Omental fat pad (tissue), 4 donors: ENCODE data around the gene PDLIM1. TPM values are rescaled to one million over a fixed set of nuclear protein-coding genes. Genes with fewer than 3 reads are reported as not detected.
"Not testable (repeated sequence)": the region's sequence is repeated elsewhere in the genome, so short reads cannot be mapped to it uniquely, and the experiment has no call there.

ENCODE experiments used
- ATAC-seq: fragments of 150-250 bp; one replicate; pipeline ENCODE4 v1.9.1; 2016; ENCODE audit warnings: mild to moderate bottlenecking, moderate library complexity; ENCODE audit not compliant: low FRiP score
- DNase-seq: peaks from one replicate; pipeline ENCODE4 v3.0.0-alpha.2; 2019; ENCODE audit warnings: low spot score
- CTCF ChIP-seq, 3 donors: fragments of 450-650 bp; IDR thresholded peaks; one replicate each; pipeline ENCODE4 v1.5.1; 2016 to 2017; ENCODE audit warnings: antibody characterized with exemption in 3 of 3, mild to moderate bottlenecking in 3 of 3, moderate library complexity in 2 of 3
- total RNA-seq, 4 donors: library from RNA; depleted of rRNA; stranded (reverse); fragments of >200 nt; gene quantifications; one replicate each; pipeline ENCODE4 v1.1.0, GENCODE V29; 2016

The PDLIM1 gene
- total RNA-seq, 4 donors from 2014 or later = 85.6 to 175 (median 122) TPM

GRCh38 chr10:95245425-95246055 lies 45.3 kb downstream of the PDLIM1 start:
- ATAC-seq (no peak), DNase-seq (no peak)

GRCh38 chr10:95244152-95244551 lies 46.7 kb downstream of the PDLIM1 start:
- ATAC-seq = no peak
- no peak for DNase-seq
- no peak for TF ChIP-seq CTCF (IDR thresholded peaks at IDR 0.05)

More at GRCh38 chr10:95245425-95246055, 45.3 kb downstream of the PDLIM1 start:
- no peak for TF ChIP-seq CTCF (IDR thresholded peaks at IDR 0.05)

- ATAC-seq = no peak
- no peak for DNase-seq
- TF ChIP-seq CTCF (IDR thresholded peaks at IDR 0.05) = no peak
These were observed 47.5 kb downstream of the PDLIM1 start for GRCh38 chr10:95243318-95243617.

- ATAC-seq = no peak
These were observed 48.1 kb downstream of the PDLIM1 start for GRCh38 chr10:95242581-95243317.

GRCh38 chr10:95241533-95241932 lies 49.3 kb downstream of the PDLIM1 start:
- TF ChIP-seq CTCF (IDR thresholded peaks at IDR 0.05) = no peak
- ATAC-seq (no peak), DNase-seq (no peak)

More at GRCh38 chr10:95242581-95243317, 48.1 kb downstream of the PDLIM1 start:
- TF ChIP-seq CTCF (IDR thresholded peaks at IDR 0.05) = no peak
- DNase-seq = no peak

- DNase-seq = no peak
- TF ChIP-seq CTCF (IDR thresholded peaks at IDR 0.05) = no peak
These were observed 50.0 kb downstream of the PDLIM1 start for GRCh38 chr10:95240811-95241210.

GRCh38 chr10:95240096-95240495 lies 50.7 kb downstream of the PDLIM1 start:
- not testable (repeated sequence) for ATAC-seq

More at GRCh38 chr10:95240811-95241210, 50.0 kb downstream of the PDLIM1 start:
- no peak for ATAC-seq

More at GRCh38 chr10:95240096-95240495, 50.7 kb downstream of the PDLIM1 start:
- not testable (repeated sequence) for DNase-seq
